GM21529 (cell line): Measurements from ENCODE around the gene EXOC4.
"Not testable (repeated sequence)": the region's sequence is repeated elsewhere in the genome, so short reads cannot be mapped to it uniquely, and the experiment has no call there.

Experiments used
- ATAC-seq: cut with Tn5 transposase; IDR thresholded peaks from one replicate; pipeline ENCODE4 v1.9.1; 2021; ENCODE audit not compliant: unreplicated experiment

EXOC4 gene

GRCh38 chr7:133778472-133778871, 525.6 kb downstream of the EXOC4 start:
- ATAC-seq: peak; percentile 87

GRCh38 chr7:133779538-133779937, 526.7 kb downstream of the EXOC4 start:
- not testable (repeated sequence) for ATAC-seq

GRCh38 chr7:133780912-133781311, 528.0 kb downstream of the EXOC4 start:
- ATAC-seq: no peak

DNA sequence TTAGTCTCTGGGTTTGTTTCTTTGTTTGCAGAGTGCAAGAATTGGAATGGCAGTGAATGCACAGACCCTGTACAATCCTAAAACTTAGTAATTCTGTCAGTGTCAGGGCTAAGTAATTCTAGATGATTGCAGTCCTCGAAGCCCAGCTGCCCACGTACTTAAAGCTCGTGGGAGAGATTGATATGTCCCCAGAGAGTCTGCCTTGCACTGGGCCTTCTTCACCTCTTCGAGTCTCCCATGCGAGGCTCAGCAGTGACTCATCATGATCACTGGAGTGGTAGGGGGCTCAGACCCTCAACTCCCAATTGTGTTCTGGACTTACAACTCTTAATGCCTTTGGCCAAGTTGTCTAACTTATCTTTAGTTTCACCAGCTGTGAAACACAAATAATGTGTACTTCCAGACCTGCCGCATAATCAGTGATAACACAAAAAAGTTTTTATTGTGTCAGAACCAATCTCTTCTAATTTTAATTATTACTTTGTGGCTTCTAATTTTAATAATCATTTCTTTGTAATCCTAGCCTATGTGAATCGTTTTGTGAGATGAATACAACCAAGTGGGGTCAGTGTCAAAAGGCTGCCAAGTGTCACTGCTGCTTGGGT, 528.7 kb downstream of the EXOC4 start:
- ATAC-seq: no peak

DNA sequence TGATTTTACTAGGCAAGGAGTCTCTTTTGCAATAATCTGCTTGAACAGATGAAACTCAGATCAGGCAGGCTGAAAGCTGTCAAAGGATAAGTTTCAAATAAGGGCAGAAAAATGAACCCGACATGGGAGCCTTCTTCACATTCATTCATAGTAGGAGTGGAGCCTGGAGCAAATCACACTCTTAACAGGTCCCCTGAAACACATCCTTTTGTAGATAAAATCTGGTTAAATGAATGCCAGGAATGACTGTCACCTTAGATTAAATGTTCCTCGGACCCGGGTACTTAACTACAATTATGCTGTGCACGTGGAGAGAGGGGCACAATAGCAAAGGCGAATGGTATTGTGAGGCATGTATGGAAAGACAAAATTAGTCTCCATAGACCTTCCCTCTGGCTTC, 529.6 kb downstream of the EXOC4 start:
- ATAC-seq: no peak

- ATAC-seq: no peak
These were observed 530.4 kb downstream of the EXOC4 start for GRCh38 chr7:133783276-133783675.

DNA sequence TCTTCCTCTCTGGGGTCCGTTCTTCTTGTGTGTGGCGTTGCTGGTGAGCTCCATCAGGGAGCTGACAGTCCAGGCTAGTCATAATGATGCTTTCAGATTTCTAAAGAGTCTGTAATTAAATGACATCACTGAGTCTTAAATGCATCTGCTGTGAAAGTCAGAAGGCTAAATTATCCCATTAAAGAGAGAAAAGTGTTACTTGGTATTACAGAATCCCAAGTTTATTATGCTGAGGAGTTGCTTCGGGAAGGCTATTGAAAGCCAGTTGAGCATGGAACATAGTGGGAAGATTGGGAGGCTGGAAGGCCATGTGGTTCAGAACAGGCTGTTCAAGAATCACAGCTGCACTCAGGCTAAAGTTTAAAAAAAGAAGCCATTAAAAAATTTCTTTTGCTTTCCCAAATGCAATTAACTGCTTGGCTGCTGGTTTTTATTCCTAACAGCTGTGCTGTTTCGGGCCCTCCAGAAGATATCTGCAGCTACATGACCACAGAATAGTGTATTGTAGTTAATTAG, 531.7 kb downstream of the EXOC4 start:
- ATAC-seq: no peak

GRCh38 chr7:133786401-133786937, 533.6 kb downstream of the EXOC4 start:
- no peak for ATAC-seq

GRCh38 chr7:133789974-133790373, 537.1 kb downstream of the EXOC4 start:
- ATAC-seq: no peak

DNA sequence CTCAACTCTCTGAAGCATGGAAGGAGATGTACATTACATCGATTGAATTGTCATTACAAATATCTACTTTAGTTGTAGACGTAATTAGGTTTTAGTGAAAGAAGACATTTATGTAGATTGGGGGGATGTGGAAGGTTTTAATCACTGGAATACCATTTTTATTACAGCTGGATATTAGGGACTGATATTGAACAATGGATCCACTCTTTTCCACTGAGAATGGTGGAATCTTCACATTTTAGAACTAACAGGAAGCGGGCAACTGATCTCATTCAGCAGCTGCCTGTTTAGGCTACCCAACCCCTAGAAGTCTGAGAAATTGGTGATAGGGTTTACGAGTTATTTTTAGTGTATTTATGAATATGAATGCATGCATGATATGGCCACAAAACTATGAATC, 538.0 kb downstream of the EXOC4 start:
- ATAC-seq: no peak

DNA sequence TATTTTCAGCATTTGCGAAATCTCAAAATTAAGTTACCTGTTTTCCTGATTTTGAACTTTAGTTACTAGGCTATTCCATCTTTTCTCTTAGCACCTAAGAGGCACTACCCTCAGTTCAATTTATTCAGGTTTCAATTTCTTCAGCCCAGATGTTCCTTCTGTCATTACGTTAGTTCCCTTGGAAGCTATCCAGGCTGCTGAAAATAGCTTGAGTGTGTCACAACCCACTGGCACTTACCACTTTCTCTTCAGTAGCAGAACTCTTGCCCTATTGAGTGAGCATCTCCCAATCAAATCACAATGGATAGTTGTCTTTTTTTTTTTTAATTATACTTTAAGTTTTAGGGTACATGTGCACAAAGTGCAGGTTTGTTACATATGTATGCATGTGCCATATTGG, 541.6 kb downstream of the EXOC4 start:
- ATAC-seq: no peak

GRCh38 chr7:133795068-133795665, 542.3 kb downstream of the EXOC4 start:
- no peak for ATAC-seq

- ATAC-seq: no peak
These were observed 544.2 kb downstream of the EXOC4 start for GRCh38 chr7:133796782-133797745.

GRCh38 chr7:133797818-133798520, 545.1 kb downstream of the EXOC4 start:
- ATAC-seq: no peak

GRCh38 chr7:133801341-133801740, 548.5 kb downstream of the EXOC4 start:
- no peak for ATAC-seq

DNA sequence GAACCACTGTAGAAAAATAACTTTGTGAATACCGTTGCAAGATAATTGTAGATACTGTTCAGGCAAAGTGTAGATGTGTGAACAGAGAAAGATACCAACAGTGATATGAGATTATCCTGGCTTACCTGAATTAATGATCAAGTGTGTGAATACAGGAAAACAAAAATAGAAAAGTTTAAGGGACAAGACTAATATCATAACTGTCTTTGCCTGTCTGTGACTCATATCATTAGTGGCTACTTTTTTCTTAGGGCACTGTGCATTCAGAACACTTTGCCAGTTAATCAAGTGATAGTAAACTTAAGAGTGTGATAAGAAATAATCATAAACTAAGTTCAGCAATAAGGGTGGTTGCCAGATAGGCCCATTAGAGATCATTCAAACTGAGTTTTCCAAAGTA, 551.2 kb downstream of the EXOC4 start:
- no peak for ATAC-seq

DNA sequence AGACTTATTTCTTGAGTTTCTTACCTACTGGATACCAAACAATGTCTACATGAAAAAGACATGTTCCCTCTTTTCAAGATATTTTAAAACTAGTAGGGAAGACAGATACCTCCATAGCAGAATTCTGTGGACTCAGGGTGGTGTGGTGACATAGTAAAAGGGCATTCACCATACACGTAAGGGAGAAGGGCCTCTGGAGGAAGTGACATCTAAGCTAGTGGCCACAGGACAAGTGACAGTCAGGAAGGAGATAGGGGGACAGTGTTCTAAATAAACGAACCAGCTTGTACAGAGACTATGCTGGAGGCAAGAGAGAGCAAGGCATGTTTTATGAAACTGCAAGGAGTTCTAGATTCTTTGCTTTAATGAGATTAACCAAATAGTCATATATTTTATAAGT, 552.5 kb downstream of the EXOC4 start:
- ATAC-seq: no peak

DNA sequence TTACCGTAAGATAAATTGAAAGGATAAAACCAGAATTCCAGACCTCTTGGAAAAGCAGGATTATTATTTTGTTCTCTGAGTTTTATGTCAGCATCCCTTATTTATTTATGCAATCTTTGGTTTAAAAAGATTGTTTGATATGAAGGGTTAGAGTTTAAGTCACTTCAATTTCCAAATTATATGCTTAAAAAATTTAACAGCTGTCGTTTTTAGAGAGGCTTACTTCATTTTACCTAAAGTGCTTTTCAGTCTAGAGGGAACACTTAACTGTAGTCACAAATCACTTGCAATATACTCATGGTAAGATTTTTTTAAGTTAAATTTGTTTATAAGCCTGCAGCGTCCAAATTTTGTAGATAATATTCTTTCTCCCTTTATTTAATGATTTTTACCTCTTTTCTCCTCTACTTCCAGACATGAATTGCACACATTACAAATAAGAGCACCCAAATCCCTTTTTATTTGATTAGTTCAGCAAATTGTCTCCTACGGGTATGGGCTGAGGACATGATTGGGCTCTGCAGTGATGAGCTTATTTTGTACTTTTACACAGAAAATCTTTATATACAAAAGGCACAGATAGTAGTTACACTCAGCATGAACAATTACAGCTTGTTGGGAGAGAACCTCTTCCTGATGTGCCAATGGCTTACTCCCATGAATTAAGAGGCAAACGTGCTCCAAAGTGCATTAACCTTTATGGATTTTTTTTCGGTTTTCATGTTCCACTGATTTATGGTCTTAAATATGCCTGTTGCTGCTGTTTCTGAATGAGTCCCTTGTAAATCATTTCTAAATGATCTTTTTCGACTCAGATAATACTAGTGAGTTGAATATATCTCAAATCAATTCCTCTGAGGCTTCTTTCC, 555.0 kb downstream of the EXOC4 start:
- ATAC-seq: no peak

GRCh38 chr7:133808493-133808866, 555.6 kb downstream of the EXOC4 start:
- no peak for ATAC-seq

DNA sequence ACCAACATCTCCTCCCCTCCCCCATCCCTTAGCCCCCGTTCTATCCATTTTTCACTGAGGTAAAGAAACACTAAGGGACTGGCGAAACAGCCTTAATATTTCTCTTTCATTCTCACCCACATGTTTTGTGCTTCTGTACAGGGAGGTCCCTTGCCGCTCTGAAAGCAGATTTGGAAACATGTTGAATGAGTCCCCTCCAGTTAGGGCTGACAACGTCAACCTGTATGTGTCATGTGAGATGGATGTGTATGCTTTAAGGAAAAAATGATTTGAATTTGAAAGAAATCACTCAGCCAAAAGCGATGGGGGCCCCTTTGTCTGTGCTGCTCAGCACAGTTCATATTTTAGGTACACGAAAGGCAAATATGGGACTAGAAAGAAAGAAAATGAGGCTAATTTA, 560.0 kb downstream of the EXOC4 start:
- ATAC-seq: no peak
